Mucosa of stomach (tissue), 1 donor: ENCODE results near the gene GBP3.
A peak's percentile ranks its signal among the peaks of the same experiment; 100 is the strongest.

Experiments used
- H3K27me3 ChIP-seq: one replicate; pipeline ENCODE4 v1.7.0; 2013; ENCODE audit warnings: mild to moderate bottlenecking, low read length; ENCODE audit not compliant: control insufficient read depth, insufficient read depth
- H3K36me3 ChIP-seq: one replicate; pipeline ENCODE4 v1.7.0; 2013; ENCODE audit warnings: low read length; ENCODE audit not compliant: control insufficient read depth, insufficient read depth
- H3K4me1 ChIP-seq: one replicate; pipeline ENCODE4 v1.7.0; 2013; ENCODE audit warnings: mild to moderate bottlenecking, low read length; ENCODE audit not compliant: control insufficient read depth, insufficient read depth
- H3K4me3 ChIP-seq: one replicate; pipeline ENCODE4 v1.7.0; 2013; ENCODE audit warnings: low read length
- H3K9ac ChIP-seq: one replicate; pipeline ENCODE4 v1.7.0; 2013; ENCODE audit warnings: mild to moderate bottlenecking, low read length, moderate library complexity
- H3K9me3 ChIP-seq: one replicate; pipeline ENCODE4 v1.7.0; 2013; ENCODE audit warnings: mild to moderate bottlenecking, low read length, moderate library complexity; ENCODE audit not compliant: control insufficient read depth
- donor health status: Pancreatic carcinoma.

The GBP3 gene, protein sequence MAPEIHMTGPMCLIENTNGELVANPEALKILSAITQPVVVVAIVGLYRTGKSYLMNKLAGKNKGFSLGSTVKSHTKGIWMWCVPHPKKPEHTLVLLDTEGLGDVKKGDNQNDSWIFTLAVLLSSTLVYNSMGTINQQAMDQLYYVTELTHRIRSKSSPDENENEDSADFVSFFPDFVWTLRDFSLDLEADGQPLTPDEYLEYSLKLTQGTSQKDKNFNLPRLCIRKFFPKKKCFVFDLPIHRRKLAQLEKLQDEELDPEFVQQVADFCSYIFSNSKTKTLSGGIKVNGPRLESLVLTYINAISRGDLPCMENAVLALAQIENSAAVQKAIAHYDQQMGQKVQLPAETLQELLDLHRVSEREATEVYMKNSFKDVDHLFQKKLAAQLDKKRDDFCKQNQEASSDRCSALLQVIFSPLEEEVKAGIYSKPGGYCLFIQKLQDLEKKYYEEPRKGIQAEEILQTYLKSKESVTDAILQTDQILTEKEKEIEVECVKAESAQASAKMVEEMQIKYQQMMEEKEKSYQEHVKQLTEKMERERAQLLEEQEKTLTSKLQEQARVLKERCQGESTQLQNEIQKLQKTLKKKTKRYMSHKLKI

DNA sequence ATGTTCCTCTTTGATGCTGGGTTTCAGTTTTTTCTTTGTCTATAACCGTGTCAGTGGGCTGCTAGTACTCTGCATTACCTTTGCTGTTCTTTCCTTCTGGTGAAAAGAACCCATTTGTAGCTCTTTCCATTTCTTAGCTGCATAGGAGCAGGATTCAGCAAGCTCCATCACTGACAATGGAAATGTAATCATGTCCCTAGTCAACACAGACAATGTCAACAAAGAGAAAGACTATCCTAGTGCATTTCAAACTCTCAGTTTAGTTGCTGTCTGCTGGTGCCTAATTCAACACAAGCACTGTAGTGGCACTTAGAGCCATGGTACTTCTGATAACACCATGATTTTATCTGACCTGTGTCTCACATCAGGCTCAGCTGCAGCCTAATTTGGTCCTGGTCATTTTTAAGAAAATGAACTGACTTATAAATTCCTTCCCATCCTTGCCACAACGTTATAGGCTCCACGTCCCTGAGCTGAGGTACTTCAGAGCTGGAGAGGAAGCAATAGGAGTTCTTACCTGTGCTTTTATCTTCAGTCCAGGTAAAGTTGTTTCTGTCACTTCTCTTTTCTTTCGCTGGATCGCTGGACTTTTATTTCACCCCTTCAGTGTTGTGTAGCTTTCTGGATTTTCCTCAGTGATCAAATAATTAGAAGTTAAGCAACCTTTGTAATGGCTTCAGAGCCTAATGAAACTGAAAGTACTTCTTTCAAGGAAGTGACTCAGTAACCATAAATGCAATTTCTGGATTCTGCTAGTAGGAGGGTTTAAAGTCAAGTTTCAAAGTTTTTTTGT is at the start of gene GBP3:
Gene GBP3, minus strand, starts transcription at position 700 of the 793 bp plus-strand sequence. CDS start 2,145 bp downstream, outside the sequence.
- H3K9ac ChIP-seq, result peak within 1 kb of the TSS; percentile 70
- H3K4me1 ChIP-seq, result peaks cover 20% of the 10 kb centered on the region
- H3K27me3 ChIP-seq, result no peaks in the 10 kb centered on the region
- H3K4me3 ChIP-seq, result peak within 1 kb of the TSS; percentile 48
- H3K9me3 ChIP-seq, result no peaks in the 10 kb centered on the region
- peaks cover 6% of the 10 kb centered on the region for H3K36me3 ChIP-seq

DNA sequence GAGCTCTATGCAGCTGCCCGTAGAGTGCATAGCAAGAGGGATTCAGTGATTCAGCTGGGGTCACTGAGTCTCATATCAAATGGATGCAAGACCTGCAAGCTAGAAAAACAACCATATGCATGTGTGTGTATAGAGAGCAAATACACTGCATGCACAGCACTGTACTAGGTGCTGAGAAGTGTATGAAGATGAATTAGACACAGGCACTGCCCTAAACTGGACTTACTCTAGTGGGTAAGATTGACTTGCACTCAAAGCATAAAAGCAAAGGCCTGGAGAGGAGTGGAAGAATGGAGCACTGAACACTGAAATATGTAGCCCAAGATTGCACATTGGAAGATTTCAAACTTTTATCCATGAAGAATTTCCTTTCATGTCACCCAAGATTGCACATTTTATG is 47.8 kb upstream of the GBP3 start:
- Histone ChIP-seq H3K4me1 (peaks cover 2% of the 10 kb centered on the region), H3K36me3 (no peaks in the 10 kb centered on the region), H3K4me3 (no peak overlapping the region), H3K9me3 (no peaks in the 10 kb centered on the region), H3K9ac (no peak overlapping the region), H3K27me3 (no peaks in the 10 kb centered on the region)

DNA sequence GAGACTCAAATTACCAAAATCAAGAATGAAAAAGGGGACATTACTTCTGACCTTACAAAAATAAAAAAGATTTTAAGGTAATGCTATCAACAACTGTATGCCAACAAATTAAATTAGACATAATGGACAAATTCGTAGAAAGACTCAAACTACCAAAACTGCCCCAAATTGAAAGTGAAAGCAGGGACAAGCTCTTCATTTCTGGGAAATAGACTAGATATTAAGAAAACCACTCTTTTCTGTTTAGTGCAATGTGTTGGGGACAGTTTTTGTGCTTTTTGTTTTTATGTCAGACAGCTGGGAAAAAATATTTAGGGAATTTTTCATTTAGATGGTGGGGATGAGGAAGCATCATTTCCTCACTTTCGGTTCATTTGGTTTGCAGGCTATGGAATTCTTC is 47.3 kb upstream of the GBP3 start:
- H3K9me3 ChIP-seq, result no peaks in the 10 kb centered on the region
- H3K4me1 ChIP-seq, result peaks cover 5% of the 10 kb centered on the region
- H3K9ac ChIP-seq, result no peak overlapping the region
- no peaks in the 10 kb centered on the region for H3K27me3 ChIP-seq
- H3K4me3 ChIP-seq, result no peak overlapping the region
- H3K36me3 ChIP-seq, result no peaks in the 10 kb centered on the region

DNA sequence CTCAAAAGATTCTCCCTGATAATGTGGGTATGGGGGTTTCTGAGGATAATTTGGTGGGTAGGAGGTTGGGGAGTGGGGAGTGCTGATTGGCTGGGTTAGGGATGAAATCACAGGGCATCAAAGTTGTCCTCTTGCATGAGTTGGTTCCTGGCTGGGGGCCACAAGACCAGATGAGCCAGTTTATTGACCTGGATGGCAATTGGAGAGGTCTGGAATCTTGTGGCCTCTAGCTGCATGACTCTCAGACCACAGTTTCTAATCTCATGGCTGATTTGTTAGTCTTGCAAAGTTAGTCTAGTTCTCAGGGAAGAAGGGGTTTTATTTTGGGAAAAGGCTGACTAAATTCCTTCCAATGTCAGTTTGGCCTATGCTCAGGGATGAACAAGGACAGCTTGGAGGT is 45.6 kb upstream of the GBP3 start:
- no peak overlapping the region for H3K4me3 ChIP-seq
- peaks cover 5% of the 10 kb centered on the region for H3K4me1 ChIP-seq
- no peaks in the 10 kb centered on the region for H3K9me3 ChIP-seq
- H3K9ac ChIP-seq, result no peak overlapping the region
- no peaks in the 10 kb centered on the region for H3K27me3 ChIP-seq
- no peaks in the 10 kb centered on the region for H3K36me3 ChIP-seq

DNA sequence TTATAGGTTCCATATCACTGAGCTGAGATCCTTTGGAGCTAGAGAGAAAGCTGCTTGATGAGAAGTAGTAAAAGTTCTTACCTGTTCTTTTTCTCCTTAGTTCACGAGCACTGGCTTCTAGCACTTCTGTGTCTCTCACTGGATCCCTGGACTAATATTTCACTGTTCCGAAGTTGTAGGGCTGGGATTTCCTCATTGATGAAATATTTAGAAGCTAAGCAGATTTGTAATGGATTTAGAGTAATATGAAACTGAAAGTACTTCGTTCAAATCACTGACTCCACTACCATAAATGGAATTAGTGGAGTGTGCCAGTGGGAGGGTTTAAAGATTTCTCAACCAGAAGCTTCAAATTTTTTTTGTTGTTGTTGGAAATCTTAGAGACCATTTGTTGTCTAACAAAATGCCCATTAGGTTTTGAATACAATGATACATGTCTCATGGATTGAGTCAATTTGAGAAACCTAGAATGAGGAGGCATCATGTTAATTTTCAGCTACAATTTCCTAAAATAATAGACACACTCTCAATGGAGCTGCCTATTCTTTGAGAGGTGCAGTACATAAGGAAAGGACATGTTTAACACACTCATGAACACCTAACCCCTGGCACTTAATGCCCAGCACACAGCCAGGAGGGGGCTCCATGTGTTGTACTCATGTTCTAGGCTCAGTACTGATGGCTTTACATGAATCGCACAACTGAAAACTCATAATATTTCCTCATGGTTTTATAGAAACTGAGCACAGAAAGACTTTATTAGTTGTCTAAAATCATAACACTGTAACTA is 42.6 kb upstream of the GBP3 start, which contains the start of gene GBP1:
Gene GBP1, minus strand, starts transcription at position 130 of the 790 bp plus-strand sequence. CDS start 1,974 bp downstream, outside the sequence.
- Histone ChIP-seq H3K36me3 (no peaks in the 10 kb centered on the region), H3K4me3 (peak within 1 kb of the TSS; percentile 43), H3K27me3 (no peaks in the 10 kb centered on the region), H3K4me1 (peaks cover 5% of the 10 kb centered on the region), H3K9me3 (no peaks in the 10 kb centered on the region), H3K9ac (peak within 1 kb of the TSS; percentile 72)

DNA sequence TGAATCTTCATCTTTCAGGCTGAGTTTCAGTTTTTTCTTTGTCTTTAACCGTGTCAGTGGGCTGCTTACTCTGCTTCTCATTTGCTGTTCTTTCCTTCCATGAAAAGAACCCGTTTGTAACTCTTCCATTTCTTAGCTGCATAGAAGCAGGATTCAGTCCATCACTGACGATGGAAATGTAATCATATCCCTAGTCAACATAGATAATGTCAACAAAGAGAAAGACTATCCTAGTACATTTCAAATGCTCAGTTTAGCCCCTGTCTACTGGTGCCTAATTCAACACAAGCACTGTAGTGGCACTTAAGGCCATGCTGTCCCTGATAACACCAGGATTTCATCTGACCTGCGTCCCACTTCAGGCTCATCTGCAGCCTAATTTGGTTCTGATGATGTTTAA is 42.0 kb upstream of the GBP3 start:
- Histone ChIP-seq H3K36me3 (no peaks in the 10 kb centered on the region), H3K9ac (peak overlapping the region; percentile 72), H3K4me1 (peaks cover 5% of the 10 kb centered on the region), H3K9me3 (no peaks in the 10 kb centered on the region), H3K27me3 (no peaks in the 10 kb centered on the region), H3K4me3 (peak overlapping the region; percentile 43)

DNA sequence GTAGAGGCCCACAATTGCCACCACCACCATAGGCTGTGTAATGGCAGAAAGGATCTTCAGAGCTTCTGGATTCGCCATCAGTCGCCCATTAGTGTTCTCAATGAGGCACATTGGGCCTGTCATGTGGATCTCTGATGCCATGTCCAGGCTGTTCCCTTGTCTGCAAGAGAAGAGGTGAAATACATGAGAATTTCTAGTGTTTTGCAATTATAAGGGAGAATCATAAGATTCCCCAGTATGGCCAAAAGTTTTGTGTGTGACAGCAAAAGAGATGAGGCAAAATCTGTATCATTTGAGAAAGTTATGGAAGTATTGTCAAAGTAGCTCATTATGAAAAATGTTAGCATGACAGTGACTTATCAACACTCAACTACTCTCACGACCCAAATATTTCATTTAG is 40.4 kb upstream of the GBP3 start:
- H3K4me3 ChIP-seq, result no peak overlapping the region
- no peaks in the 10 kb centered on the region for H3K36me3 ChIP-seq
- no peak overlapping the region for H3K9ac ChIP-seq

DNA sequence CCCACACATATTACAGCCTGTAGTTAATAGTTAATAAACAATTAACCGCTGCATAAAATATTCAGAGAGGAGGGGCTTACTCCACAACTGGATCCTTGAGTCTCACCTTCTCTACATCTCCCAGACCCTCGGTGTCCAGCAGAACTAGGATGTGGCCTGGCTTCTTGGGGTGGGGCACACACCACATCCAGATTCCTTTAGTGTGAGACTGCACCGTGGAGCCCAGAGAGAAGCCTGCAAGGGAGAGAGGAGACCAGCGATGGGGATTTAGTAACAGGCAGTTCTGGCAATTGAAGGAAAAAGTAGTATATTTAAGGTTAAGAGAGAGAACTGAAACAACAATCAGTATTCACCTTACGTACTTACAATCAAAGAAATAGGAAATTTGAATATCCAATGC is 37.4 kb upstream of the GBP3 start:
- no peaks in the 10 kb centered on the region for H3K4me1 ChIP-seq
- no peak overlapping the region for H3K4me3 ChIP-seq
- H3K36me3 ChIP-seq, result no peaks in the 10 kb centered on the region
- no peaks in the 10 kb centered on the region for H3K27me3 ChIP-seq
- H3K9ac ChIP-seq, result no peak overlapping the region
- H3K9me3 ChIP-seq, result no peaks in the 10 kb centered on the region

More for the DNA sequence above, 40.4 kb upstream of the GBP3 start:
- Histone ChIP-seq H3K27me3 (no peaks in the 10 kb centered on the region), H3K9me3 (no peaks in the 10 kb centered on the region), H3K4me1 (peaks cover 5% of the 10 kb centered on the region)

DNA sequence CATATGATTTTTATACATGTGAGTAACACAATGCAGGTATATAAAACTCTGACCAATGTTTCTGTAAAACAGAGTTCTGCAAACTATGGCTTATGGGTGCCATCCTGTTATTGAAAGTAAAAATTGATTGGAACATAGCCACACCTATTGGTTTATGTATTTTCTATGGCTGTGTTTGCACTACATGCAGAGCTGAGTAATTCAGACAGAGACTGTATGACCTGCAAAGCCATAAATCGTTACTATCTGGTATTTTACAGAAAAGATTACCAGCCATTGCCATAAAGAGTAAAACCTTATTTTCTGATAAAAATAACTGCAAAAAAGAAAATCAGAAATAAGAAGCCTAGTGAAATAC is 29.3 kb upstream of the GBP3 start:
- Histone ChIP-seq H3K4me1 (peaks cover 11% of the 10 kb centered on the region), H3K9me3 (no peaks in the 10 kb centered on the region), H3K4me3 (no peak overlapping the region), H3K27me3 (no peaks in the 10 kb centered on the region), H3K9ac (no peak overlapping the region), H3K36me3 (no peaks in the 10 kb centered on the region)

DNA sequence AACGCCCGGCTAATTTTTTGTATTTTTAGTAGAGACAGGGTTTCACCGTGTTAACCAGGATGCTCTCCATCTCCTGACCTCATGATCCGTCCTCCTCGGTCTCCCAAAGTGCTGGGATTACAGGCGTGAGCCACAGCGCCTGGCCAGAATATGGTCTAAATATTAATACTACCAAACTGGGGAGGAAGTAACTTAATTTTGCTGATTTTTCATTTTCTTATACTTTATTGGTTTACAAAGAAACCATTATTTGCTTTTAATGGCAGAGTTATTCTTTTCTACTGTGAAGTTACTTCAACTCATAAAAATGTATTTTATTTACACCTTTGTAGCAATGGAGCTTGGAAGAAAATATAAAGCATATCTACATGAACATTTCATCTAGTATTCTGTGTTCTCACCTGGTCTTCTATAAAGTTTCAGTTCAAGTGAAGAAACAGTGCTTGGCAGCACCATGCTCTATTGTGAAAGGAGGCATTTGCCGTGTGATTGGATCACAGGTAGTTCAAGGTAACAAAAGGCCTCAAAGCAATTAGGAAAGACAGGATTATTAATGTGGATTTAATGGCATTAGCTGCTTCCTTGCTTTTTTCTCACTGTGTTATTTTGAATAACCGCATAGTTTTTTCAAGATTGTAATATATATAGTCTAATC is 28.8 kb upstream of the GBP3 start:
- Histone ChIP-seq H3K27me3 (no peaks in the 10 kb centered on the region), H3K4me3 (no peak overlapping the region), H3K4me1 (peaks cover 11% of the 10 kb centered on the region), H3K9ac (no peak overlapping the region), H3K9me3 (no peaks in the 10 kb centered on the region), H3K36me3 (no peaks in the 10 kb centered on the region)

DNA sequence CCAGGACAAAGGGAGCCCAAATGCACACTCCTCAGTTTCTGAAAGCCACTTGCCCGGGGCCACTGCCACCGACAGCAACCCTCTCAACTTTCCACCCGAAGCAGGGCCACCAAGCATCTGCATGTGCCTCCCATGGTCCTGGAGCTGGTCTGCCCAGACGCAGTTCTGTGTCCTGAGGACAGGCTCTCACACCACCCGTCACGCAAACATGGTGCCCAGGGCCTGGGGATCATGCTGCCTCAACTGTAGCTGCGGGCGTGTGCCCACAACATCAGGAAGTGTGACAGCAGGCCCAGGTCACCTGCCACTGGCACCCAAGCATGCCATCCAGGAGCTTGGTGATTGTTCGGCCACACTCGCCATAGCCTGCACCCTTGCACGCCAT is 28.0 kb upstream of the GBP3 start:
- no peak overlapping the region for H3K4me3 ChIP-seq

More for the DNA sequence above, 28.0 kb upstream of the GBP3 start:
- Histone ChIP-seq H3K4me1 (peaks cover 11% of the 10 kb centered on the region), H3K9ac (no peak overlapping the region), H3K36me3 (no peaks in the 10 kb centered on the region), H3K9me3 (no peaks in the 10 kb centered on the region), H3K27me3 (no peaks in the 10 kb centered on the region)
